ENCODE data around the gene MOGAT1. TPM values are rescaled to one million over a fixed set of nuclear protein-coding genes. Genes with fewer than 3 reads are reported as not detected.

Gene MOGAT1
- total and polyA plus RNA-seq, 2 of the 4 experiments (the other 2 are of a cell fraction) = not detected

- Histone ChIP-seq H3K4me3 (ENCODE audit: insufficient read depth, low read depth, low read length) (no peak overlapping the region), H3K36me3 (ENCODE audit: control insufficient read depth, insufficient read depth, low read length) (no peaks in the 10 kb centered on the region), H3K79me1 (ENCODE audit: low read depth in 1 of 2, low read length in 2 of 2) (no peaks in the 10 kb centered on the region), H3K14ac (replicated peaks; ENCODE audit: low read depth, low read length) (no peak overlapping the region), H3K27ac (ENCODE audit: insufficient read depth, low read length) (peak overlapping the region; percentile 18; the same call in 1 of the 2 replicates), H3K9ac (ENCODE audit: low read depth, low read length) (no peak overlapping the region), H3K4ac (ENCODE audit: low read depth, low read length) (no peak overlapping the region), H2BK15ac (ENCODE audit: low read depth, low read length) (no peak overlapping the region), H3K56ac (ENCODE audit: extremely low read depth, insufficient read depth, low read length) (no peak overlapping the region), H3K4me2 (ENCODE audit: low read depth, low read length) (no peak overlapping the region), H2AK9ac (replicated peaks; ENCODE audit: low read depth, low read length, poor library complexity) (no peak overlapping the region), H3K4me1 (ENCODE audit: control insufficient read depth, insufficient read depth, low read length) (no peaks in the 10 kb centered on the region), H2AFZ (replicated peaks; ENCODE audit: low read length, poor library complexity) (no peak overlapping the region), H4K20me1 (ENCODE audit: insufficient read depth, low read length) (no peaks in the 10 kb centered on the region), H3K18ac (ENCODE audit: low read depth, low read length) (no peak overlapping the region), H3K9me1 (ENCODE audit: insufficient read depth, low read length) (no peaks in the 10 kb centered on the region), H4K5ac (ENCODE audit: low read depth, low read length) (no peak overlapping the region), H4K91ac (ENCODE audit: insufficient read depth, low read depth, low read length) (no peak overlapping the region), H4K8ac (ENCODE audit: low read depth in 2 of 2, low read length in 2 of 2) (no peak overlapping the region), H2BK20ac (ENCODE audit: low read depth, low read length) (no peak overlapping the region), H2BK5ac (ENCODE audit: low read depth, low read length, poor library complexity, severe bottlenecking) (no peak overlapping the region), H2BK120ac (ENCODE audit: low read depth, low read length) (no peak overlapping the region), H3K27me3 (ENCODE audit: control insufficient read depth, insufficient read depth, low read length) (no peaks in the 10 kb centered on the region), H3K9me3 (ENCODE audit: control insufficient read depth, insufficient read depth, low read length) (no peaks in the 10 kb centered on the region), H3K23ac (ENCODE audit: low read depth, low read length) (no peak overlapping the region), H2AK5ac (ENCODE audit: low read depth, low read length) (no peak overlapping the region)
- ChIA-PET CTCF (interaction anchor here (1.0 kb wide), 1 partner anchor 15 kb away, joined by 5 read pairs; no protein-coding TSS in a partner anchor), POLR2A (ENCODE audit: unreplicated experiment) (interaction anchor here (0.6 kb wide), 1 partner anchor 8 kb away, joined by 3 read pairs; no protein-coding TSS in a partner anchor)
- in situ Hi-C loops (cut with MboI; ENCODE audit: low sequenced_read_pairs) (no loop called here), dilution Hi-C loops (cut with HindIII; ENCODE audit: low sequenced_read_pairs, unreplicated experiment) (no loop called here), intact Hi-C loops (cut with micrococcal nuclease) (no loop called here)
- peak; percentile 78 for DNase-seq
- no CpG with 5 or more reads among the region's 2 CpGs for WGBS, 2 experiments (ENCODE audit: extremely low coverage in 2 of 2, insufficient read length in 1 of 2)
- peak; percentile 81 for ATAC-seq (ENCODE audit: low read depth)
- BruUV-seq (replicated peaks) = no TSS peak
- TF ChIP-seq RFX5 (IDR thresholded peaks at IDR 0.05; ENCODE audit: low read depth, low read length) (no peak), MXI1 (IDR thresholded peaks at IDR 0.05; ENCODE audit: borderline replicate concordance, low read depth, low read length) (no peak), ELK1 (IDR thresholded peaks at IDR 0.05; ENCODE audit: borderline replicate concordance, low read depth, low read length) (no peak), FOS (IDR thresholded peaks at IDR 0.05; ENCODE audit: low read depth, low read length) (no peak), SMC3 (IDR thresholded peaks at IDR 0.05; ENCODE audit: low read depth, low read length) (no peak), RCOR1 (IDR thresholded peaks at IDR 0.05; ENCODE audit: insufficient replicate concordance, low read length) (no peak), CHD1 (IDR thresholded peaks at IDR 0.05; ENCODE audit: low read depth, low read length) (no peak), BHLHE40 (IDR thresholded peaks at IDR 0.05; ENCODE audit: low read depth, low read length) (no peak), CEBPB (IDR thresholded peaks at IDR 0.05; ENCODE audit: low read depth, low read length) (no peak), POLR2A (IDR thresholded peaks at IDR 0.05; ENCODE audit: low read depth, low read length) (no peak), NFE2L2 (IDR thresholded peaks at IDR 0.05; ENCODE audit: low read depth, low read length) (no peak), USF2 (IDR thresholded peaks at IDR 0.05; ENCODE audit: low read depth, low read length) (no peak), MAZ (IDR thresholded peaks at IDR 0.05; ENCODE audit: borderline replicate concordance, low read depth, low read length) (no peak), CTCF (conservative IDR thresholded peaks at IDR 0.05; ENCODE audit: low read depth, low read length) (no peak), MAFK (IDR thresholded peaks at IDR 0.05; ENCODE audit: low read depth, low read length) (no peak), RAD21 (IDR thresholded peaks at IDR 0.05; ENCODE audit: low read length) (no peak)
Measured at GRCh38 chr2:222722327-222722946, 51.0 kb downstream of the MOGAT1 start.
